Activated B cell treated with CpG ODN at 0.5 μM for 24 hours (primary cell): ENCODE results near the gene PRKCH. TPM values are rescaled to one million over a fixed set of nuclear protein-coding genes. Genes with fewer than 3 reads are reported as not detected.

Source experiments
- ATAC-seq: fragments of 200-7000 bp; cut with Tn5 transposase; one replicate; pipeline ENCODE4 v1.10.0; 2021; ENCODE audit warnings: low read depth, mild to moderate bottlenecking, moderate library complexity
- CTCF ChIA-PET: fragments of 350-600 bp; sonication (Branson Sonifier 250); formaldehyde crosslinking; loops from one replicate; lab custom pipeline; 2021; ENCODE audit warnings: antibody characterized with exemption; lab: Charles Lee
- POLR2A ChIA-PET: fragments of 350-600 bp; sonication (Branson Sonifier 250); formaldehyde crosslinking; loops from one replicate; lab custom pipeline; 2021; ENCODE audit warnings: antibody characterized with exemption; lab: Charles Lee
- DNase-seq: peaks from one replicate; pipeline ENCODE4 v3.0.0; 2022
- H3K27ac Mint-ChIP-seq: one replicate; pipeline ENCODE4 v1.8.0; 2020; ENCODE audit warnings: mixed read lengths
- H3K27me3 Mint-ChIP-seq: one replicate; pipeline ENCODE4 v1.8.0; 2021; ENCODE audit warnings: mixed read lengths
- H3K36me3 Mint-ChIP-seq: one replicate; pipeline ENCODE4 v1.8.0; 2021; ENCODE audit warnings: low read depth, mixed read lengths
- H3K4me1 Mint-ChIP-seq: one replicate; pipeline ENCODE4 v1.8.0; 2021; ENCODE audit warnings: mixed read lengths
- H3K4me3 Mint-ChIP-seq: one replicate; pipeline ENCODE4 v1.8.0; 2020; ENCODE audit warnings: mild to moderate bottlenecking, mixed read lengths
- H3K9me3 Mint-ChIP-seq: one replicate; pipeline ENCODE4 v1.8.0; 2020; ENCODE audit warnings: mixed read lengths
- intact Hi-C: fragments of 100-400 bp; cut with micrococcal nuclease; formaldehyde crosslinking; loops from one replicate; pipeline ENCODE4 v1.15.1; 2024
- total RNA-seq: library from RNA; stranded (reverse); gene quantifications from 2 replicates; pipeline ENCODE4 v1.2.3, GENCODE V29; 2022
- TF ChIP-seq, protein P1 (sequence below): fragments of 200-600 bp; IDR thresholded peaks from one replicate; pipeline ENCODE4 v1.8.0; 2022; ENCODE audit warnings: antibody characterized with exemption, mild to moderate bottlenecking

The PRKCH gene
- total RNA-seq, 1 donor from 2014 or later = 4.6 TPM

DNA sequence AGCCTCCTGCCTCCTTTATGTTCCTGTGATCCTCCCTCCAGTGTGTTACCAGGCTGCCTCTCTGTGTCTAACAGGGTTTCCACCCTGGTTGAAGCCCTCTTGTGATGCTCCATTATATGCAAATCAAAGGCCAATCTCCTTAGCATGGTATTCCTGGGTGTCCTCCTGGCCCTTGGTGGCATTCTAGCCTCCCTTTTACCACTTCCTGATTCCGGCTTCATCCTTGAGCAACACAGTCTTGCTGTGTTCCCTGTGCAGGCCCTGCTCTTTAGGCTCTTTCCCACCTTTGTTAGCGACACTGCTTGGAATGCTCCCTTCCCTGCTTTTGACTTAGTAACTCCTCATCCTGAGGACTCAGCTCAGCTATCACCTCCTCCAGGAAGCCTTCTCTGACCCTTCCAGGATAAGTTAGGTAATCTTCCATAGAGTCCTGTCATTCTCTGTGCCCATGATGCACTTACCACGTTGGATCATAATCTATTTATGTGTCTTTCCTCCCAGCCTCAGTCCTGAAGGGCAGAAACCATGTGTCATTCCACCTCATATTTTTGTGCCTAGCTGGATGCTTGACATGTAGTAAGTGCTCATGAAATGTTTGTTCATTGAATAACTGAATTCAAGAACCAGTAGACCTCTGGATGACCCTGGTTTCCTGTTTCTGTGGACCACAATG is 37.3 kb downstream of the PRKCH start:
- H3K4me1 Mint-ChIP-seq = peaks cover 2% of the 10 kb centered on the region
- H3K27me3 Mint-ChIP-seq = no peaks in the 10 kb centered on the region
- ChIA-PET CTCF (no interaction called here), POLR2A (no interaction called here)
- H3K36me3 Mint-ChIP-seq = no peaks in the 10 kb centered on the region
- no peak overlapping the region for H3K4me3 Mint-ChIP-seq
- no peak overlapping the region for H3K27ac Mint-ChIP-seq
- intact Hi-C loops = no loop called here
- DNase-seq = no peak
- TF ChIP-seq, protein P1, sequence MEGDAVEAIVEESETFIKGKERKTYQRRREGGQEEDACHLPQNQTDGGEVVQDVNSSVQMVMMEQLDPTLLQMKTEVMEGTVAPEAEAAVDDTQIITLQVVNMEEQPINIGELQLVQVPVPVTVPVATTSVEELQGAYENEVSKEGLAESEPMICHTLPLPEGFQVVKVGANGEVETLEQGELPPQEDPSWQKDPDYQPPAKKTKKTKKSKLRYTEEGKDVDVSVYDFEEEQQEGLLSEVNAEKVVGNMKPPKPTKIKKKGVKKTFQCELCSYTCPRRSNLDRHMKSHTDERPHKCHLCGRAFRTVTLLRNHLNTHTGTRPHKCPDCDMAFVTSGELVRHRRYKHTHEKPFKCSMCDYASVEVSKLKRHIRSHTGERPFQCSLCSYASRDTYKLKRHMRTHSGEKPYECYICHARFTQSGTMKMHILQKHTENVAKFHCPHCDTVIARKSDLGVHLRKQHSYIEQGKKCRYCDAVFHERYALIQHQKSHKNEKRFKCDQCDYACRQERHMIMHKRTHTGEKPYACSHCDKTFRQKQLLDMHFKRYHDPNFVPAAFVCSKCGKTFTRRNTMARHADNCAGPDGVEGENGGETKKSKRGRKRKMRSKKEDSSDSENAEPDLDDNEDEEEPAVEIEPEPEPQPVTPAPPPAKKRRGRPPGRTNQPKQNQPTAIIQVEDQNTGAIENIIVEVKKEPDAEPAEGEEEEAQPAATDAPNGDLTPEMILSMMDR = no peak
- no peak for ATAC-seq
- H3K9me3 Mint-ChIP-seq = no peaks in the 10 kb centered on the region

DNA sequence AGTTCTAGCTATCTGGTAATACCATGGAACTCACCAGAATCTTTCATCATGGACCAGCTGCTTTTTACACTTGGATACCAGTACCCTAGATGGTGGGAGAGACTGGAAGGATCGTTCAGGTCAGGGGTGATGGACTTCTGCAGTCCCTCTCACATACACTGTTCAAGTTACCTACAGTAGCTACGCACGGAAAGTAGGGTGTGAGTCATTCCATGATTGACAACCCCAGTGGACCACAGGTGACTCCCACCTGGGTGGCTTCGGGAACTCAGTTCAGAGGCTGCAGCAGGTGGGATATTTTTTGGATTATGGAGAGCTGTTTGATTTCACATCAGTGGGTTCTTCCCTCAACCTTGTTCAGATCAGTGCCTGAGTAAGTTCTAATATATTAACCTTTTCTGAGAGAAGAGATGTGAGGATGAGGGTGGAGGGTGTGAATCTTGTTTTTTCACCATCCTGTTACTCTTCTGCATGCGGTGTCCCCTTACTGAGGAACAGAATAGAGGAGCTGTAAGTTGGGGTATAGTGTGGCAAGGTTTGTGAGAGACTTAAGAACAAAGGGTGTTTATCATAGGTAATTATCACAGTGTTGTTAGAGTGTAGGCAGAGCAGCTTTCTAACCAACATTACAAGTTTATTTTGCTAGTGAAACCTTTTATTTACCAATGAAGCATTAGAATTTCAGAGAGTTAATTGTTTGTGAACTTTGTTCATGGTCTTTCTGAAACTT is 39.6 kb downstream of the PRKCH start:
- POLR2A ChIA-PET = no interaction called here
- TF ChIP-seq, protein P1 = no peak
- Mint-ChIP-seq H3K36me3 (no peaks in the 10 kb centered on the region), H3K9me3 (no peaks in the 10 kb centered on the region), H3K4me1 (peaks cover 2% of the 10 kb centered on the region), H3K4me3 (no peak overlapping the region), H3K27ac (no peak overlapping the region), H3K27me3 (no peaks in the 10 kb centered on the region)
- CTCF ChIA-PET = no interaction called here
- DNase-seq = no peak
- intact Hi-C loops = no loop called here
- ATAC-seq = no peak

DNA sequence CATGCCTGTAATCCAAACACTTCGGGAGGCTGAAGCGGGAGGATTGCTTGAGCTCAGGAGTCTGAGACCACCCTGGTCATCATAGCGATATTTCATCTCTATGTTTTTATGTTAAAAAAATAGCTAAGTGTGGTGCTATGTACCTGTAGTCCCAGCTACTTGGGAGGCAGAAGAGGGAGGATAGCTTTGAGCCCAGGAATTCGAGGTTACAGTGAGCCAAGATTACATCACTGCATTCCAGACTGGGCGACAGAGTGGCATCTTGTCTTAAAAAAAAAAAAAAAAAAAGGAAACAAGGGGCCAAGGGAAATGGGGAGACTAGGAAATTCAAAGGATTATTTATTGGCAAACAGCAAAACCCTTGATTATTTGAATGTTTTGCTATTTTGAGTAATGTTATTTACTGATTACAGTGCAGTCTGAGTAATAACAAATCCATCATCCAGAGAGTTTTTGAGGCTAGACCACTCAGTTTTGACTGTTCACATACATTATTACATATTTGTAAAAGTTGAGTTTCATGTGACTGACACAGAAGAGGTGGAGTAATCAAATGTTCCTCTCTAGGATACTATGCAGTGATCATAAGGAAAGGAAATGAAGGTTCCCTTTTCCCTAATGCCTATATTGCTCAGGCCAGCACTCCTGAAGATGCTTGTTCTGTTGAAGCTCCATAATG is 40.8 kb downstream of the PRKCH start:
- POLR2A ChIA-PET = interaction anchor here (0.6 kb wide), 1 partner anchor 751 kb away, joined by 4 read pairs; no protein-coding TSS in a partner anchor
- no peaks in the 10 kb centered on the region for H3K36me3 Mint-ChIP-seq
- TF ChIP-seq, protein P1 = no peak
- no peak overlapping the region for H3K4me3 Mint-ChIP-seq
- peaks cover 2% of the 10 kb centered on the region for H3K4me1 Mint-ChIP-seq
- DNase-seq = no peak
- intact Hi-C loops = no loop called here
- no peak overlapping the region for H3K27ac Mint-ChIP-seq
- CTCF ChIA-PET = no interaction called here
- H3K27me3 Mint-ChIP-seq = no peaks in the 10 kb centered on the region
- H3K9me3 Mint-ChIP-seq = no peaks in the 10 kb centered on the region
- no peak for ATAC-seq

DNA sequence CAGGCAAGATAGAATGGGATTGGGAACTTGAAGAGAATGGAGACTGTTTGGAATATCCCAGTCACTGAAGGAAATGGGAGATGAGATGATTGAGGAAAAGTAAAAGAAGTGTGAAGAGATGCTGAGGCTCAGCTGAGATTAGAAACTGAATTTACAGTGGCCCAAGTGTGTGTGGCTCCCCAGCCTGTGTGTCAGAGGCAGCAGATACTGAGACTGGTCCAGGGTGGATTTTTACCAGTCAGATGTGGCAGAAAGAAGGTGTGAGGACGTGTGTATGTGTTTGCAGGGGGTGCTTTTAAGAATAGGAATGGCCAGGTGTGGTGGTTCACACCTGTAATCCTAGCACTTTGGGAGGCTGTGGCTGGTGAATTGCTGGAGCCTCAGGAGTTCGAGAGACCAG is 42.9 kb downstream of the PRKCH start:
- ATAC-seq = no peak
- no peaks in the 10 kb centered on the region for H3K36me3 Mint-ChIP-seq
- H3K4me3 Mint-ChIP-seq = no peak overlapping the region
- ChIA-PET POLR2A (no interaction called here), CTCF (no interaction called here)
- H3K27me3 Mint-ChIP-seq = no peaks in the 10 kb centered on the region
- intact Hi-C loops = no loop called here
- H3K4me1 Mint-ChIP-seq = no peaks in the 10 kb centered on the region
- DNase-seq = no peak
- H3K9me3 Mint-ChIP-seq = no peaks in the 10 kb centered on the region
- TF ChIP-seq, protein P1 = no peak
- H3K27ac Mint-ChIP-seq = no peak overlapping the region

DNA sequence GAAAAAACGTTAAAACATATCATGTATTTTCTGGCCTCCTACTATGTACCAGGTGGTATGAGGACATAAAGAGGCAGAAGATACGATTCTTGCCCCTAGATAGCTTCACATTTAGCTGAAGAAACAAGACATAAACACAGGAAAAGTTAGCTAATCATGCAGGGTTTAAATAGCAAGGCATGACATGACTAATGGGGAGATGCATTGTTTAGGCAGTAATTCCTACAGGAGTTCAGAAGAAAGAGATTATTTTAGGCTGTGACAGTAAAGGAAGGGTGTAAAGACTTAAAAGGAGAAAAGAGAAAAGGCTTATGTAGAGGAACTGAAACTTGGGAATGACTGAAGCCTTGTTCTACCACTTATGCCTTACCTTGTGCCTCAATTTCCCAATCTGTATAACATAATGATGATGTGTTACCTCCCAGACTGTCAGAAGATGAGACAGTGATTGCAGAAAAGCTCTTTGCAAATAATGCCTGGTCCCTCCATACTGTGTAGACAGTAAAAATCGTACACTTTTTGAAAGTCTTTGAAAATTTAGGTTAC is 44.4 kb downstream of the PRKCH start:
- Mint-ChIP-seq H3K36me3 (no peaks in the 10 kb centered on the region), H3K9me3 (no peaks in the 10 kb centered on the region), H3K27me3 (no peaks in the 10 kb centered on the region), H3K27ac (no peak overlapping the region), H3K4me3 (no peak overlapping the region), H3K4me1 (no peaks in the 10 kb centered on the region)
- CTCF ChIA-PET = no interaction called here
- intact Hi-C loops = no loop called here
- TF ChIP-seq, protein P1 = no peak
- DNase-seq = no peak
- POLR2A ChIA-PET = no interaction called here
- no peak for ATAC-seq
